ENCODE data around the gene CORO2B. TPM values are rescaled to one million over a fixed set of nuclear protein-coding genes. Genes with fewer than 3 reads are reported as not detected.

Gene CORO2B
- total and polyA plus RNA-seq, 2 experiments from 2014 or later, result 1.6 to 4.6 TPM

DNA sequence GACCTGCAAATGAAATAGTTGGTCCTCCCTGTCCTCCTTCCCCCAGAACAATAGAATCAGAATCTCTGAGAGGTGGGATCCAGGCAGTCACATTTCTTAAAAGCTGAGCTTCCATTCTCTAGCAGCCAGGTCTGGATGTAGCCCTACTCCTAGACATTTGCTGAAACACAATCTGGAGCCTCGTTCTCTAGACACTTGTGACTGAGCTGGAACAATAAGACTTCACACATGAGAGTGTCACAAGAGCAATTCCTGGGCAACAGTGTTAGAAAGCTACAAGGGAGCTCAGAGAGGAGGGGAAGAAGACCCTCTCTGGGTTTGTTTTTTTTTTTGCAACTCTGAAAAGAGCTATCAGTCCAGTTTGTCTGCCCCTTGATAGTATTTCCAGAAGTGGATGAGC, 14.5 kb downstream of the CORO2B start:
- TF ChIP-seq EZH2 (IDR thresholded peaks at IDR 0.05; ENCODE audit: low read depth, unreplicated experiment) (no peak), POLR2AphosphoS5 (IDR thresholded peaks at IDR 0.05; ENCODE audit: low read depth) (no peak), EZH2phosphoT487 (IDR thresholded peaks at IDR 0.05; ENCODE audit: unreplicated experiment) (no peak)
- TF ChIP-seq, protein P1, sequence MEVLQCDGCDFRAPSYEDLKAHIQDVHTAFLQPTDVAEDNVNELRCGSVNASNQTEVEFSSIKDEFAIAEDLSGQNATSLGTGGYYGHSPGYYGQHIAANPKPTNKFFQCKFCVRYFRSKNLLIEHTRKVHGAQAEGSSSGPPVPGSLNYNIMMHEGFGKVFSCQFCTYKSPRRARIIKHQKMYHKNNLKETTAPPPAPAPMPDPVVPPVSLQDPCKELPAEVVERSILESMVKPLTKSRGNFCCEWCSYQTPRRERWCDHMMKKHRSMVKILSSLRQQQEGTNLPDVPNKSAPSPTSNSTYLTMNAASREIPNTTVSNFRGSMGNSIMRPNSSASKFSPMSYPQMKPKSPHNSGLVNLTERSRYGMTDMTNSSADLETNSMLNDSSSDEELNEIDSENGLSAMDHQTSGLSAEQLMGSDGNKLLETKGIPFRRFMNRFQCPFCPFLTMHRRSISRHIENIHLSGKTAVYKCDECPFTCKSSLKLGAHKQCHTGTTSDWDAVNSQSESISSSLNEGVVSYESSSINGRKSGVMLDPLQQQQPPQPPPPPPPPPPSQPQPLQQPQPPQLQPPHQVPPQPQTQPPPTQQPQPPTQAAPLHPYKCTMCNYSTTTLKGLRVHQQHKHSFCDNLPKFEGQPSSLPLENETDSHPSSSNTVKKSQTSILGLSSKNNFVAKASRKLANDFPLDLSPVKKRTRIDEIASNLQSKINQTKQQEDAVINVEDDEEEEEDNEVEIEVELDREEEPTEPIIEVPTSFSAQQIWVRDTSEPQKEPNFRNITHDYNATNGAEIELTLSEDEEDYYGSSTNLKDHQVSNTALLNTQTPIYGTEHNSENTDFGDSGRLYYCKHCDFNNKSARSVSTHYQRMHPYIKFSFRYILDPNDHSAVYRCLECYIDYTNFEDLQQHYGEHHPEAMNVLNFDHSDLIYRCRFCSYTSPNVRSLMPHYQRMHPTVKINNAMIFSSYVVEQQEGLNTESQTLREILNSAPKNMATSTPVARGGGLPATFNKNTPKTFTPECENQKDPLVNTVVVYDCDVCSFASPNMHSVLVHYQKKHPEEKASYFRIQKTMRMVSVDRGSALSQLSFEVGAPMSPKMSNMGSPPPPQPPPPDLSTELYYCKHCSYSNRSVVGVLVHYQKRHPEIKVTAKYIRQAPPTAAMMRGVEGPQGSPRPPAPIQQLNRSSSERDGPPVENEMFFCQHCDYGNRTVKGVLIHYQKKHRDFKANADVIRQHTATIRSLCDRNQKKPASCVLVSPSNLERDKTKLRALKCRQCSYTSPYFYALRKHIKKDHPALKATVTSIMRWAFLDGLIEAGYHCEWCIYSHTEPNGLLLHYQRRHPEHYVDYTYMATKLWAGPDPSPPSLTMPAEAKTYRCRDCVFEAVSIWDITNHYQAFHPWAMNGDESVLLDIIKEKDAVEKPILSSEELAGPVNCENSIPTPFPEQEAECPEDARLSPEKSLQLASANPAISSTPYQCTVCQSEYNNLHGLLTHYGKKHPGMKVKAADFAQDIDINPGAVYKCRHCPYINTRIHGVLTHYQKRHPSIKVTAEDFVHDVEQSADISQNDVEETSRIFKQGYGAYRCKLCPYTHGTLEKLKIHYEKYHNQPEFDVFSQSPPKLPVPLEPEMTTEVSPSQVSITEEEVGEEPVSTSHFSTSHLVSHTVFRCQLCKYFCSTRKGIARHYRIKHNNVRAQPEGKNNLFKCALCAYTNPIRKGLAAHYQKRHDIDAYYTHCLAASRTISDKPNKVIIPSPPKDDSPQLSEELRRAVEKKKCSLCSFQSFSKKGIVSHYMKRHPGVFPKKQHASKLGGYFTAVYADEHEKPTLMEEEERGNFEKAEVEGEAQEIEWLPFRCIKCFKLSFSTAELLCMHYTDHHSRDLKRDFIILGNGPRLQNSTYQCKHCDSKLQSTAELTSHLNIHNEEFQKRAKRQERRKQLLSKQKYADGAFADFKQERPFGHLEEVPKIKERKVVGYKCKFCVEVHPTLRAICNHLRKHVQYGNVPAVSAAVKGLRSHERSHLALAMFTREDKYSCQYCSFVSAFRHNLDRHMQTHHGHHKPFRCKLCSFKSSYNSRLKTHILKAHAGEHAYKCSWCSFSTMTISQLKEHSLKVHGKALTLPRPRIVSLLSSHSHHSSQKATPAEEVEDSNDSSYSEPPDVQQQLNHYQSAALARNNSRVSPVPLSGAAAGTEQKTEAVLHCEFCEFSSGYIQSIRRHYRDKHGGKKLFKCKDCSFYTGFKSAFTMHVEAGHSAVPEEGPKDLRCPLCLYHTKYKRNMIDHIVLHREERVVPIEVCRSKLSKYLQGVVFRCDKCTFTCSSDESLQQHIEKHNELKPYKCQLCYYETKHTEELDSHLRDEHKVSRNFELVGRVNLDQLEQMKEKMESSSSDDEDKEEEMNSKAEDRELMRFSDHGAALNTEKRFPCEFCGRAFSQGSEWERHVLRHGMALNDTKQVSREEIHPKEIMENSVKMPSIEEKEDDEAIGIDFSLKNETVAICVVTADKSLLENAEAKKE (CRISPR knock-in tag; IDR thresholded peaks at IDR 0.05), result no peak
- TF ChIP-seq, protein P2, sequence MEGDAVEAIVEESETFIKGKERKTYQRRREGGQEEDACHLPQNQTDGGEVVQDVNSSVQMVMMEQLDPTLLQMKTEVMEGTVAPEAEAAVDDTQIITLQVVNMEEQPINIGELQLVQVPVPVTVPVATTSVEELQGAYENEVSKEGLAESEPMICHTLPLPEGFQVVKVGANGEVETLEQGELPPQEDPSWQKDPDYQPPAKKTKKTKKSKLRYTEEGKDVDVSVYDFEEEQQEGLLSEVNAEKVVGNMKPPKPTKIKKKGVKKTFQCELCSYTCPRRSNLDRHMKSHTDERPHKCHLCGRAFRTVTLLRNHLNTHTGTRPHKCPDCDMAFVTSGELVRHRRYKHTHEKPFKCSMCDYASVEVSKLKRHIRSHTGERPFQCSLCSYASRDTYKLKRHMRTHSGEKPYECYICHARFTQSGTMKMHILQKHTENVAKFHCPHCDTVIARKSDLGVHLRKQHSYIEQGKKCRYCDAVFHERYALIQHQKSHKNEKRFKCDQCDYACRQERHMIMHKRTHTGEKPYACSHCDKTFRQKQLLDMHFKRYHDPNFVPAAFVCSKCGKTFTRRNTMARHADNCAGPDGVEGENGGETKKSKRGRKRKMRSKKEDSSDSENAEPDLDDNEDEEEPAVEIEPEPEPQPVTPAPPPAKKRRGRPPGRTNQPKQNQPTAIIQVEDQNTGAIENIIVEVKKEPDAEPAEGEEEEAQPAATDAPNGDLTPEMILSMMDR (conservative IDR thresholded peaks at IDR 0.05; ENCODE audit: low read depth in 2 of 2), result no peak
- Mint-ChIP-seq H3K4me1 (peaks cover 32% of the 10 kb centered on the region), H3K27me3 (ENCODE audit: insufficient read depth, low read depth, poor library complexity) (peaks cover 8% of the 10 kb centered on the region), H3K27ac (no peak overlapping the region), H3K9me3 (no peaks in the 10 kb centered on the region), H3K4me3 (no peak overlapping the region), H3K36me3 (ENCODE audit: low read depth) (no peaks in the 10 kb centered on the region)
- Histone ChIP-seq H2AFZ (no peak overlapping the region), H3K9me2 (ENCODE audit: insufficient read depth) (no peaks in the 10 kb centered on the region), H3K27ac (ENCODE audit: low read depth) (no peak overlapping the region), H3K4me1 (ENCODE audit: insufficient read depth) (no peaks in the 10 kb centered on the region), H3K4me2 (no peak overlapping the region), H3K36me3 (ENCODE audit: insufficient read depth) (no peaks in the 10 kb centered on the region), H3K79me2 (replicated peaks; ENCODE audit: insufficient read depth) (no peaks in the 10 kb centered on the region), H3F3A (replicated peaks; ENCODE audit: low read depth) (no peaks in the 10 kb centered on the region), H3K27me3 (ENCODE audit: insufficient read depth) (no peaks in the 10 kb centered on the region), H3K4me3 (no peak overlapping the region), H4K20me1 (replicated peaks; ENCODE audit: insufficient read depth) (no peaks in the 10 kb centered on the region)
- DNase-seq (ENCODE audit: low spot score) (no peak), ATAC-seq (no peak)

Measured in GM23338 (cell line).